Erythroblast (primary cell): ENCODE results near the gene CMPK1.
A peak's percentile ranks its signal among the peaks of the same experiment; 100 is the strongest.

Source experiments
- DNase-seq, 2 experiments: peaks; one replicate each; lab custom pipeline; 2025; lab: John Stamatoyannopoulos, UW
- GATA1 ChIP-seq: IDR thresholded peaks from 2 replicates; pipeline ENCODE4 v1.6.1; 2011; ENCODE audit warnings: low read depth, mild to moderate bottlenecking, control low read depth, low read length, moderate library complexity
- POLR2A ChIP-seq: IDR thresholded peaks from 2 replicates; pipeline ENCODE4 v1.6.1; 2011; ENCODE audit warnings: mild to moderate bottlenecking, low read length

The CMPK1 gene

GRCh38 chr1:47362828-47363227, 29.2 kb downstream of the CMPK1 start:
- no peak for DNase-seq
- TF ChIP-seq POLR2A (no peak), GATA1 (no peak)

GRCh38 chr1:47367651-47368050, 34.1 kb downstream of the CMPK1 start:
- TF ChIP-seq POLR2A (no peak), GATA1 (no peak)
- DNase-seq, result no peak

GRCh38 chr1:47371016-47371517, 37.5 kb downstream of the CMPK1 start:
- TF ChIP-seq GATA1, result no peak
- no peak for TF ChIP-seq POLR2A
- no peak for DNase-seq

GRCh38 chr1:47374501-47374900, 40.9 kb downstream of the CMPK1 start:
- no peak for DNase-seq
- TF ChIP-seq POLR2A (no peak), GATA1 (no peak)

- no peak for TF ChIP-seq POLR2A
- TF ChIP-seq GATA1, result no peak
- peak; percentile 30 to 66 for DNase-seq
These were observed 44.6 kb downstream of the CMPK1 start for GRCh38 chr1:47378147-47378546.

GRCh38 chr1:47380699-47381098, 47.1 kb downstream of the CMPK1 start:
- TF ChIP-seq GATA1, result no peak
- no peak for TF ChIP-seq POLR2A
- DNase-seq, result no peak

- TF ChIP-seq GATA1 (no peak), POLR2A (no peak)
- DNase-seq, result peak; percentile 33 to 59
These were observed 48.9 kb downstream of the CMPK1 start for GRCh38 chr1:47382399-47382983.

- TF ChIP-seq POLR2A (no peak), GATA1 (no peak)
- DNase-seq, result no peak
These were observed 50.5 kb downstream of the CMPK1 start for GRCh38 chr1:47384083-47384482.

- no peak for DNase-seq
- TF ChIP-seq GATA1, result no peak
- TF ChIP-seq POLR2A, result no peak
These were observed 51.4 kb downstream of the CMPK1 start for GRCh38 chr1:47385020-47385419.

GRCh38 chr1:47386268-47386667, 52.7 kb downstream of the CMPK1 start:
- TF ChIP-seq POLR2A, result no peak
- no peak for TF ChIP-seq GATA1
- DNase-seq, result no peak

GRCh38 chr1:47388030-47388890, 54.7 kb downstream of the CMPK1 start:
- DNase-seq, result no peak

GRCh38 chr1:47388891-47389238, 55.3 kb downstream of the CMPK1 start:
- DNase-seq, result peak; percentile 55 to 66

More at GRCh38 chr1:47388030-47388890, 54.7 kb downstream of the CMPK1 start:
- no peak for TF ChIP-seq GATA1

GRCh38 chr1:47389731-47390130, 56.1 kb downstream of the CMPK1 start:
- TF ChIP-seq POLR2A, result no peak
- no peak for TF ChIP-seq GATA1
- no peak for DNase-seq

More at GRCh38 chr1:47388891-47389238, 55.3 kb downstream of the CMPK1 start:
- TF ChIP-seq GATA1 (no peak), POLR2A (no peak)

GRCh38 chr1:47390843-47391242, 57.3 kb downstream of the CMPK1 start:
- no peak for DNase-seq
- no peak for TF ChIP-seq POLR2A
- no peak for TF ChIP-seq GATA1
